Adrenal gland (tissue), 12 donors: ENCODE measurements around the gene CFAP299. TPM values are rescaled to one million over a fixed set of nuclear protein-coding genes. Genes with fewer than 3 reads are reported as not detected.

Experiments
- DNase-seq, 7 donors: peaks; one replicate each; pipeline ENCODE4 v3.0.0-alpha.2; 2019 to 2020
- H3K27ac ChIP-seq, 5 donors: fragments of 200-600 bp; sonication (generic) in 4 of 5; 1 replicate in 3 of 5; 2 replicates in 2 of 5; pipeline versions ENCODE4 v1.5.1 to v1.8.0; 2016 to 2020; ENCODE audit warnings: mild to moderate bottlenecking in 1 of 5
- H3K27me3 ChIP-seq: fragments of 200-600 bp; 2 replicates; pipeline ENCODE4 v1.8.0; 2021
- H3K36me3 ChIP-seq, 2 donors: fragments of 200-600 bp; replicated peaks in 1 of 2; 1 replicate in 1 of 2; 2 replicates in 1 of 2; pipeline versions ENCODE4 v1.5.1 to v1.8.0; 2018 to 2022
- H3K4me1 ChIP-seq, 2 donors: fragments of 200-600 bp; replicated peaks in 1 of 2; 1 replicate in 1 of 2; 2 replicates in 1 of 2; pipeline versions ENCODE4 v1.5.1 to v1.8.0; 2018 to 2021
- H3K4me3 ChIP-seq, 4 donors: fragments of 200-600 bp; sonication (generic) in 3 of 4; one replicate each; pipeline ENCODE4 v1.5.1; 2016 to 2018
- H3K9me3 ChIP-seq, 3 donors: fragments of 200-600 bp; sonication (generic) in 1 of 3; replicated peaks in 1 of 3; 1 replicate in 2 of 3; 2 replicates in 1 of 3; pipeline versions ENCODE4 v1.5.1 to v1.8.0; 2016 to 2021
- CTCF ChIP-seq, 6 experiments: fragments of 450-650 bp in 4 of 6; fragments of 200-600 bp in 2 of 6; sonication (generic) in 1 of 6; IDR thresholded peaks; 1 replicate in 5 of 6; 2 replicates in 1 of 6; pipeline versions ENCODE4 v1.5.1 to v1.8.0; 2016 to 2021; ENCODE audit warnings: antibody characterized with exemption in 6 of 6, mild to moderate bottlenecking in 2 of 6, moderate library complexity in 1 of 6
- POLR2A ChIP-seq, 2 donors: fragments of 450-650 bp; IDR thresholded peaks; one replicate each; pipeline ENCODE4 v1.6.1; 2017; ENCODE audit warnings: antibody characterized with exemption in 2 of 2, mild to moderate bottlenecking in 2 of 2, moderate library complexity in 1 of 2
- WGBS, 4 donors: extraction: QIAGEN DNeasy Blood & Tissue Kit in 2 of 4; methylation state at CpG; one replicate each; pipeline versions ENCODE4 v1.1.5 to v1.1.7; 2013 to 2017; 5-methylcytosine and 5-hydroxymethylcytosine counted together
- intact Hi-C, 2 donors: fragments of 100-400 bp; cut with DNase I; formaldehyde crosslinking; loops; one replicate each; pipeline versions ENCODE4 v1.14.1 to v1.15.0; 2022 to 2023
- polyA plus RNA-seq, 3 donors: library from polyadenylated mRNA; stranded (reverse); fragments of 200-250 nt in 2 of 3; fragments of 350-450 nt in 1 of 3; fragmentation: Illumina TruSeq in 1 of 3; extraction: RNeasy Lipid Tissue Mini Kit (QIAGEN cat#74804) in 1 of 3; gene quantifications; one replicate each; pipeline ENCODE4 v1.2.3, GENCODE V29; 2013 to 2014
- total RNA-seq, 9 donors: library from RNA; depleted of rRNA in 4 of 9; stranded (reverse); fragments of >200 nt in 4 of 9; fragments of 120-200 nt in 1 of 9; fragmentation: NEBNext Ultra II Directional in 1 of 9; extraction: Animal tissue kit (Norgen Biotek cat#: 25700) in 1 of 9; gene quantifications; one replicate each; pipeline versions ENCODE4 v1.1.0 to v1.2.4, GENCODE V29; 2013 to 2023
- donor health status: healthy with polysubstance abuse.
- donor health status: Bipolar disorder and iron deficiency.
- donor health status: DM: yes; HTN: yes; CAD: no.
- donor health status: DM: no; HTN: no; CAD: no.
- donor health status: DM: no; HTN: no; CAD: no.
- donor health status: DM: yes; HTN: yes; CAD: no.

Gene CFAP299
- total and polyA plus RNA-seq, 12 donors: not detected

DNA sequence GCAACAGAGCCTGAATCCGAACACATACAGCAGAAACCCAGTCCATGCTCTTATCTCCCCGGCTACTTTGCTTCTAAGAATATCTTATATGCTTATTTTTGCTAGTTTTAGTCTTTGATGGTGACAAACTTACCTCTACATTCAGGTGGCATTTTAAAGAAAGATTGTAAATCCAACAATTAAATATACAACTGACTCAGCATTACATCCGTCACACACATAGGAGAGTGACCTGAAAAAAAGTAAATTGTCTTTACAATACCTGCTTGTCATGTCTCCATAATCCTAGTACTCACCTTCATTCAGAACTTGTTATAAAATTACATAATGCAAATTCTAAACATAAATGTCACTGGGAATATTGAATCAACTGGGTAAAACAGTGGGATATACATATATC, 664.4 kb downstream of the CFAP299 start:
- H3K36me3 ChIP-seq: no peaks in the 10 kb centered on the region
- H3K27me3 ChIP-seq: no peaks in the 10 kb centered on the region
- no peaks in the 10 kb centered on the region for H3K4me1 ChIP-seq
- no peak overlapping the region for H3K27ac ChIP-seq
- 66 to 86% (median 70%) methylated on average over 3 of the region's 3 CpGs for WGBS, 4 donors
- intact Hi-C loops: no loop called here
- DNase-seq: no peak
- no peak overlapping the region for H3K4me3 ChIP-seq
- no peak for TF ChIP-seq CTCF (IDR thresholded peaks at IDR 0.05)
- TF ChIP-seq POLR2A (IDR thresholded peaks at IDR 0.05): no peak
- H3K9me3 ChIP-seq: no peaks in the 10 kb centered on the region

DNA sequence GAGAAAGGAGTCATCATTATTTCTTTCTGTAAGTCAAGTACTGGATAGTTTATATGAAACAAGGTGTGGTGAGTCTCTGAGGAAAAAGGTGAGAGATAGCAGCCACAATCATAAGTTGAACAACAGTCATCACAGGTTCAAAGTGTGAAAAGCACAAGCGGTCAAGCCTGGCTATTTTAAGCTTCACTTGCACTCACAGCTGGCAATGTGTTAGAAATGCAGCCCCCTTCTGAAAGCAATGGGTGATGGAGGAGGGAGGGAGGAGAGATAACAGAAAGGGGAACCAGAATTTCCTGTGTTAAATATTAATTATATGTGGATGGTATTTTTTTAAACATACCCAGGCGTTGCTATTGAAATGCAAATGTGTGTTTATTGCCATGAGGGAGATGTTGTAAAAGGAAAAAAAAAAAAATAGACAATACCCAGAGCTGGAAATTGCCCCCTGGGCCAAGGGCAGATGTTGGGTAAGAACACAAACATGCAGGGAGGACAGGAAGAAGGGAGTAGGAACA, 668.1 kb downstream of the CFAP299 start:
- Histone ChIP-seq H3K36me3 (no peaks in the 10 kb centered on the region), H3K4me1 (no peaks in the 10 kb centered on the region), H3K9me3 (no peaks in the 10 kb centered on the region), H3K27me3 (no peaks in the 10 kb centered on the region), H3K4me3 (no peak overlapping the region), H3K27ac (no peak overlapping the region)
- no peak for DNase-seq
- WGBS, 4 donors: 23 to 39% (median 34%) methylated on average over 2 of the region's 2 CpGs
- TF ChIP-seq CTCF (IDR thresholded peaks at IDR 0.05) (no peak), POLR2A (IDR thresholded peaks at IDR 0.05) (no peak)
- intact Hi-C loops: no loop called here

DNA sequence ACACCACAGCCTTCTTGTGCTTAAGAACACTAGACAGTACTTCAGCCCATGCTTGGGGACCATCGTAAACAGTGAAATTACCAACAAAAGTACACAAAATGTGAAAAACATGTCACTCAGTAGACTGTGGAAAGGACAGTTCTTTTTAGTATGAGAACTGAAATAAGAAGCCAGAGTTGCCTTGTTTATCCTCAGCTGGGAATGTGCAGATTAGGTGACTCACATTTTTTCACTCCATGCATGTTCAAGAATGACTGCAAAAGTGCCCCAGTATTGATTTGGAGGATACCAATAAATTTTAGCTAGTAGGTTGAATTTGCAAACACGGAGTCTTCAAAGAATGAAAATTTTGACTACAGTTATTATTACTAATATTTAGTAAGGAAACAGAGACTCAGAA, 671.9 kb downstream of the CFAP299 start:
- H3K4me1 ChIP-seq: no peaks in the 10 kb centered on the region
- 74 to 83% (median 79%) methylated on average over 2 of the region's 2 CpGs for WGBS, 4 donors
- H3K27me3 ChIP-seq: no peaks in the 10 kb centered on the region
- no peak overlapping the region for H3K4me3 ChIP-seq
- DNase-seq: no peak
- TF ChIP-seq CTCF (IDR thresholded peaks at IDR 0.05) (no peak), POLR2A (IDR thresholded peaks at IDR 0.05) (no peak)
- no peak overlapping the region for H3K27ac ChIP-seq
- intact Hi-C loops: no loop called here
- no peaks in the 10 kb centered on the region for H3K36me3 ChIP-seq
- H3K9me3 ChIP-seq: no peaks in the 10 kb centered on the region

Other genes with a start within 250 kb of the CFAP299 start
- gene PRDM8, start 138.2 kb upstream of the CFAP299 start, total RNA-seq: 1 to 10 TPM in 7 of 9 donors, under 1 TPM in 2; 0.36 to 4.4 (median 1.5) TPM
- gene PRDM8, start 138.2 kb upstream of the CFAP299 start, polyA plus RNA-seq: 1 to 10 TPM; 1.1 to 5.0 (median 4.7) TPM
- not detected for gene FGF5, start 69.1 kb upstream of the CFAP299 start, total RNA-seq
- gene FGF5, start 69.1 kb upstream of the CFAP299 start, polyA plus RNA-seq: not detected